ENCODE data around the gene UBA7. TPM values are rescaled to one million over a fixed set of nuclear protein-coding genes. Genes with fewer than 3 reads are reported as not detected.
A peak's percentile ranks its signal among the peaks of the same experiment; 100 is the strongest.

UBA7 gene
- total and polyA plus RNA-seq, 2 of the 8 experiments (the other 6 are each of a cell fraction or from before 2014, with no cell fraction given) = 0.34 to 0.65 TPM

DNA sequence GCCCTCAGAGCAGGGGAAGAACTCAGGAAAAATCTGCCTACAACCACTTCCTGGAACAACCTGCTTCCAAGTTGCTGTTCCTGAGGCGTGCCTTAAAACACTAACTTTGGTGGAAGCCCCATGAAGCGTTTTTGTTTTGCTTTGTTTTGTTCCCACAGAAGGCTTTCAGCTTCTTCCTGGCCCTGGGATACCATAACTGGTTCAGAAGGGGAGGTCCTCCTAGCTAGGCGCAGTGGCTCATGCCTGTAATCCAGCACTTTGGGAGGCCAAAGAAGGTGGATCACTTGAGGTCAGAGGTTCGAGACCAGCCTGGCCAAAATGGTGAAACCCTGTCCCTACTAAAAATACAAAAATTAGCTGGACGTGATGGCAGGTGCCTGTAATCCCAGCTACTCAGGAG lies 26.2 kb downstream of the UBA7 start:
- H3K23me2 ChIP-seq (ENCODE audit: low read depth, low read length) = peaks cover 8% of the 10 kb centered on the region; the same call in 1 of the 2 replicates
- H2AK5ac ChIP-seq (ENCODE audit: low read depth, low read length) = no peak overlapping the region
- H2BK5ac ChIP-seq (ENCODE audit: low read depth, low read length) = no peak overlapping the region
- peaks cover 0 to 27% of the 10 kb centered on the region in 2 experiments; a peak in 2 of 4 replicates for H3K79me2 ChIP-seq (ENCODE audit: control insufficient read depth in 1 of 2, insufficient read depth in 2 of 2, low read length in 2 of 2)
- DNase-seq (ENCODE audit: low read depth in 1 of 2, low spot score in 2 of 2) (no peak), FAIRE-seq (no peak)
- peaks cover 0 to 3% (median 1%) of the 10 kb centered on the region in 4 experiments; a peak in 4 of 8 replicates for H3K36me3 ChIP-seq (ENCODE audit: control insufficient read depth in 2 of 4, insufficient read depth in 4 of 4, low read length in 3 of 4)
- no peak overlapping the region for H3K23ac ChIP-seq (ENCODE audit: insufficient read length)
- H4K5ac ChIP-seq (ENCODE audit: insufficient read length, low read depth, low read length) = no peak overlapping the region
- no peak overlapping the region for H2AFZ ChIP-seq (ENCODE audit: low read length)
- H3K4me1 ChIP-seq (replicated peaks in 1 of 4; ENCODE audit: control insufficient read depth in 3 of 4, insufficient read depth in 4 of 4, low read length in 3 of 4) = peaks cover 0 to 5% (median 2%) of the 10 kb centered on the region in 4 experiments; a peak in 2 of 7 replicates
- H3K56ac ChIP-seq (replicated peaks; ENCODE audit: insufficient read length, low read depth, low read length) = no peak overlapping the region
- H3K27me3 ChIP-seq (replicated peaks in 1 of 4; ENCODE audit: control insufficient read depth in 3 of 4, extremely low read depth in 1 of 4, insufficient read depth in 3 of 4, low read length in 3 of 4) = peaks cover 0 to 2% (median 0%) of the 10 kb centered on the region in 4 experiments; a peak in 2 of 7 replicates
- H3K9me3 ChIP-seq (ENCODE audit: insufficient read depth in 2 of 2, low read depth in 1 of 2, low read length in 1 of 2) = no peaks in the 10 kb centered on the region
- peaks cover 0 to 3% of the 10 kb centered on the region in 2 experiments for H4K20me1 ChIP-seq (replicated peaks in 1 of 2; ENCODE audit: control insufficient read depth in 1 of 2, insufficient read depth in 2 of 2, low read length in 2 of 2)
- no peak overlapping the region for H3K9ac ChIP-seq (replicated peaks in 1 of 4; ENCODE audit: extremely low read depth in 1 of 4, low read depth in 3 of 4, low read length in 3 of 4)
- WGBS, 2 experiments (ENCODE audit: extremely low coverage in 1 of 2, insufficient coverage in 1 of 2, insufficient read length in 1 of 2, insufficient replicate concordance in 2 of 2, low coverage in 1 of 2, low lambda C conversion rate in 2 of 2, missing lambda C conversion rate in 1 of 2) = 86% methylated on average over 5 of the region's 5 CpGs; no CpG with 5 or more reads in 1 of the 2 experiments
- peaks cover 5% of the 10 kb centered on the region; the same call in 1 of the 2 replicates for H3K79me1 ChIP-seq (ENCODE audit: low read depth, low read length)
- no peak overlapping the region for H2BK20ac ChIP-seq (ENCODE audit: low read length)
- H3K4me3 ChIP-seq (ENCODE audit: extremely low read depth in 1 of 4, insufficient read depth in 2 of 4, low read depth in 3 of 4, low read length in 4 of 4) = no peak overlapping the region
- H4K91ac ChIP-seq (replicated peaks; ENCODE audit: insufficient read length, low read length) = no peak overlapping the region
- no peak overlapping the region for H3K18ac ChIP-seq (ENCODE audit: extremely low read depth, low read length)
- H3K14ac ChIP-seq (ENCODE audit: insufficient read length) = no peak overlapping the region
- ChIA-PET POLR2A (ENCODE audit: partially characterized antibody) (interaction anchor here (0.8 to 3.3 kb wide), 5 partner anchors 15 to 142 kb away, joined by 3 to 18 read pairs (median 3); partner anchors contain the start of genes AMIGO3, GMPPB, INKA1 and MON1A), CTCF (ENCODE audit: partially characterized antibody) (interaction anchor here (0.8 to 3.6 kb wide), 4 partner anchors 16 to 122 kb away, joined by 5 to 20 read pairs (median 7); partner anchors contain the start of gene INKA1)
- H3K27ac ChIP-seq (ENCODE audit: low read depth, low read length) = no peak overlapping the region
- H2BK120ac ChIP-seq (replicated peaks; ENCODE audit: low read depth, low read length) = no peak overlapping the region
- H3K4me2 ChIP-seq (ENCODE audit: insufficient read depth in 1 of 2, low read depth in 2 of 2, low read length in 2 of 2) = peak overlapping the region in 1 of 2 experiments; percentile 66; a peak in 1 of 4 replicates
- no peak overlapping the region for H4K8ac ChIP-seq (ENCODE audit: extremely low read depth, insufficient read depth, low read length)
- no peak overlapping the region for H2BK15ac ChIP-seq (ENCODE audit: low read length)
- no peak overlapping the region for H3K4ac ChIP-seq (replicated peaks; ENCODE audit: insufficient read length, low read depth, low read length)
- no peak overlapping the region for H2BK12ac ChIP-seq (ENCODE audit: low read depth, low read length)
- no peak for TF ChIP-seq RNF2 (IDR thresholded peaks at IDR 0.05; ENCODE audit: borderline replicate concordance, low read depth, low read length, missing control alignments, poor library complexity, severe bottlenecking)
- TF ChIP-seq GTF2F1 (IDR thresholded peaks at IDR 0.05; ENCODE audit: borderline replicate concordance, low read depth, low read length) = no peak
- no peak for TF ChIP-seq GABPA (IDR thresholded peaks at IDR 0.05; ENCODE audit: borderline replicate concordance, insufficient read depth, low read length)
- no peak for TF ChIP-seq FOSL1 (IDR thresholded peaks at IDR 0.05; ENCODE audit: insufficient read depth, low read depth, low read length)
- no peak for TF ChIP-seq YY1 (IDR thresholded peaks at IDR 0.05; ENCODE audit: low read depth, low read length)
- no peak for TF ChIP-seq JUN (IDR thresholded peaks at IDR 0.05; ENCODE audit: low read depth, low read length)
- TF ChIP-seq, protein P1, sequence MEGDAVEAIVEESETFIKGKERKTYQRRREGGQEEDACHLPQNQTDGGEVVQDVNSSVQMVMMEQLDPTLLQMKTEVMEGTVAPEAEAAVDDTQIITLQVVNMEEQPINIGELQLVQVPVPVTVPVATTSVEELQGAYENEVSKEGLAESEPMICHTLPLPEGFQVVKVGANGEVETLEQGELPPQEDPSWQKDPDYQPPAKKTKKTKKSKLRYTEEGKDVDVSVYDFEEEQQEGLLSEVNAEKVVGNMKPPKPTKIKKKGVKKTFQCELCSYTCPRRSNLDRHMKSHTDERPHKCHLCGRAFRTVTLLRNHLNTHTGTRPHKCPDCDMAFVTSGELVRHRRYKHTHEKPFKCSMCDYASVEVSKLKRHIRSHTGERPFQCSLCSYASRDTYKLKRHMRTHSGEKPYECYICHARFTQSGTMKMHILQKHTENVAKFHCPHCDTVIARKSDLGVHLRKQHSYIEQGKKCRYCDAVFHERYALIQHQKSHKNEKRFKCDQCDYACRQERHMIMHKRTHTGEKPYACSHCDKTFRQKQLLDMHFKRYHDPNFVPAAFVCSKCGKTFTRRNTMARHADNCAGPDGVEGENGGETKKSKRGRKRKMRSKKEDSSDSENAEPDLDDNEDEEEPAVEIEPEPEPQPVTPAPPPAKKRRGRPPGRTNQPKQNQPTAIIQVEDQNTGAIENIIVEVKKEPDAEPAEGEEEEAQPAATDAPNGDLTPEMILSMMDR (IDR thresholded peaks at IDR 0.05; ENCODE audit: control extremely low read depth in 1 of 3, insufficient read depth in 1 of 3, low read depth in 1 of 3, low read length in 3 of 3) = no peak
- no peak for TF ChIP-seq POU5F1 (IDR thresholded peaks at IDR 0.05; ENCODE audit: low read depth, low read length)
- TF ChIP-seq SIX5 (IDR thresholded peaks at IDR 0.05; ENCODE audit: low read depth, low read length) = no peak
- TF ChIP-seq CEBPB (IDR thresholded peaks at IDR 0.05; ENCODE audit: low read depth, low read length) = no peak
- no peak for TF ChIP-seq RFX5 (IDR thresholded peaks at IDR 0.05; ENCODE audit: borderline replicate concordance, low read depth, low read length)
